G401 (cell line): ENCODE data around the gene TSHR. TPM values are rescaled to one million over a fixed set of nuclear protein-coding genes. Genes with fewer than 3 reads are reported as not detected.

Experiments used
- total RNA-seq: library from RNA; depleted of rRNA; stranded (reverse); fragments of >200 nt; shearing (Covaris generic); gene quantifications from 2 replicates; pipeline ENCODE4 v1.2.3, GENCODE V29; 2014; rRNA removed

The TSHR gene
- total RNA-seq, 1 experiment from 2014 or later: not detected

Other genes starting within 250 kb of the TSHR start
- 3.3 and 10.2 TPM in 2 replicates for gene CEP128, start 13.9 kb upstream of the TSHR start, total RNA-seq